Mesothelial cell of epicardium (in vitro differentiated cells): ENCODE data around the gene CDC42. TPM values are rescaled to one million over a fixed set of nuclear protein-coding genes. Genes with fewer than 3 reads are reported as not detected.

Experiments
- DNase-seq, 2 experiments: peaks; one replicate each; pipeline ENCODE4 v3.0.0; 2021; ENCODE audit warnings: low spot score in 2 of 2; ENCODE audit not compliant: unreplicated experiment in 2 of 2
- H3K27ac Mint-ChIP-seq: 2 replicates; pipeline ENCODE4 v1.8.0; 2021; ENCODE audit warnings: mixed read lengths
- H3K27me3 Mint-ChIP-seq: 2 replicates; pipeline ENCODE4 v1.8.0; 2021; ENCODE audit warnings: low read depth, mixed read lengths
- H3K36me3 Mint-ChIP-seq: 2 replicates; pipeline ENCODE4 v1.8.0; 2021; ENCODE audit warnings: mixed read lengths
- H3K4me1 Mint-ChIP-seq: 2 replicates; pipeline ENCODE4 v1.8.0; 2021; ENCODE audit warnings: mixed read lengths
- H3K4me3 Mint-ChIP-seq: 2 replicates; pipeline ENCODE4 v1.8.0; 2021; ENCODE audit warnings: mild to moderate bottlenecking, moderate library complexity, mixed read lengths
- H3K9me3 Mint-ChIP-seq: 2 replicates; pipeline ENCODE4 v1.8.0; 2021; ENCODE audit warnings: mixed read lengths
- CTCF ChIP-seq: fragments of 200-600 bp; sonication (generic); IDR thresholded peaks from one replicate; pipeline ENCODE4 v1.5.0; 2021; ENCODE audit warnings: antibody characterized with exemption; ENCODE audit not compliant: unreplicated experiment
- total RNA-seq: library from RNA; stranded (reverse); gene quantifications from 3 replicates; pipeline ENCODE4 v1.2.1, GENCODE V29; 2021

The CDC42 gene
- total RNA-seq, 1 donor from 2014 or later = 244 TPM

- H3K27me3 Mint-ChIP-seq = peaks cover 3% of the 10 kb centered on the region
- H3K9me3 Mint-ChIP-seq = no peaks in the 10 kb centered on the region
- DNase-seq = no peak
- no peaks in the 10 kb centered on the region for H3K36me3 Mint-ChIP-seq
- TF ChIP-seq CTCF = no peak
- H3K4me3 Mint-ChIP-seq = no peak overlapping the region
- no peak overlapping the region for H3K27ac Mint-ChIP-seq
- H3K4me1 Mint-ChIP-seq = peaks cover 6% of the 10 kb centered on the region
Observed at GRCh38 chr1:22018583-22019559, 33.6 kb upstream of the CDC42 start.

GRCh38 chr1:22021061-22021460 lies 31.4 kb upstream of the CDC42 start:
- no peak for TF ChIP-seq CTCF
- DNase-seq = no peak
- Mint-ChIP-seq H3K9me3 (no peaks in the 10 kb centered on the region), H3K4me1 (peaks cover 17% of the 10 kb centered on the region), H3K27ac (no peak overlapping the region), H3K4me3 (no peak overlapping the region), H3K27me3 (no peaks in the 10 kb centered on the region), H3K36me3 (no peaks in the 10 kb centered on the region)

- Mint-ChIP-seq H3K9me3 (no peaks in the 10 kb centered on the region), H3K4me3 (peak overlapping the region; percentile 76), H3K27ac (peak overlapping the region; percentile 98), H3K36me3 (no peaks in the 10 kb centered on the region), H3K4me1 (peaks cover 24% of the 10 kb centered on the region), H3K27me3 (no peaks in the 10 kb centered on the region)
- no peak for DNase-seq
- no peak for TF ChIP-seq CTCF
Observed at GRCh38 chr1:22024485-22025367, 27.8 kb upstream of the CDC42 start.

- Mint-ChIP-seq H3K9me3 (no peaks in the 10 kb centered on the region), H3K27me3 (no peaks in the 10 kb centered on the region), H3K36me3 (no peaks in the 10 kb centered on the region), H3K4me3 (peak overlapping the region; percentile 76), H3K27ac (peak overlapping the region; percentile 98), H3K4me1 (peaks cover 24% of the 10 kb centered on the region)
- DNase-seq = peak; percentile 68 to 86
- no peak for TF ChIP-seq CTCF
Observed at GRCh38 chr1:22025368-22026155, 26.9 kb upstream of the CDC42 start.

GRCh38 chr1:22026924-22027289 lies 25.6 kb upstream of the CDC42 start:
- Mint-ChIP-seq H3K9me3 (no peaks in the 10 kb centered on the region), H3K36me3 (no peaks in the 10 kb centered on the region), H3K27ac (peak overlapping the region; percentile 21), H3K4me3 (peak overlapping the region; percentile 76), H3K4me1 (peaks cover 32% of the 10 kb centered on the region), H3K27me3 (no peaks in the 10 kb centered on the region)
- DNase-seq = no peak
- no peak for TF ChIP-seq CTCF
